ENCODE results near the gene LRP1B. TPM values are rescaled to one million over a fixed set of nuclear protein-coding genes. Genes with fewer than 3 reads are reported as not detected.
A peak's percentile ranks its signal among the peaks of the same experiment; 100 is the strongest.

LRP1B gene
- total RNA-seq = 1 to 10 TPM in 2 of 4 donors, under 1 TPM in 1, not detected in 1; 0.85 to 3.3 (median 1.1) TPM

GRCh38 chr2:142131010-142131669 lies at the start of gene LRP1B:
Gene LRP1B, minus strand, starts transcription at chr2:142131016. Its CDS starts 287 bp downstream, at chr2:142130729.
- no peaks in the 10 kb centered on the region for H3K36me3 ChIP-seq
- peak within 1 kb of the TSS; percentile 10 to 51 (median 36) for H3K4me3 ChIP-seq
- H3K27me3 ChIP-seq = no peaks in the 10 kb centered on the region
- no peak for DNase-seq
- H3K27ac ChIP-seq = no peak within 1 kb of the TSS
- TF ChIP-seq CTCF (IDR thresholded peaks at IDR 0.05) (no peak), POLR2A (IDR thresholded peaks at IDR 0.05) (no peak)
- peaks cover 0 to 8% (median 0%) of the 10 kb centered on the region in 4 donors for H3K4me1 ChIP-seq
- no peaks in the 10 kb centered on the region for H3K9me3 ChIP-seq

- TF ChIP-seq CTCF (IDR thresholded peaks at IDR 0.05) (no peak), POLR2A (IDR thresholded peaks at IDR 0.05) (no peak)
Observed at GRCh38 chr2:142179686-142180085, 48.9 kb upstream of the LRP1B start.

GRCh38 chr2:142178604-142179003 lies 47.8 kb upstream of the LRP1B start:
- no peak for DNase-seq
- H3K27ac ChIP-seq = no peak overlapping the region
- no peak for TF ChIP-seq CTCF (IDR thresholded peaks at IDR 0.05)
- no peak for TF ChIP-seq POLR2A (IDR thresholded peaks at IDR 0.05)
- H3K9me3 ChIP-seq = no peaks in the 10 kb centered on the region
- no peaks in the 10 kb centered on the region for H3K27me3 ChIP-seq
- no peaks in the 10 kb centered on the region for H3K4me1 ChIP-seq
- no peak overlapping the region for H3K4me3 ChIP-seq
- no peaks in the 10 kb centered on the region for H3K36me3 ChIP-seq

More at GRCh38 chr2:142179686-142180085, 48.9 kb upstream of the LRP1B start:
- Histone ChIP-seq H3K27ac (no peak overlapping the region), H3K9me3 (no peaks in the 10 kb centered on the region), H3K27me3 (no peaks in the 10 kb centered on the region), H3K36me3 (no peaks in the 10 kb centered on the region), H3K4me1 (no peaks in the 10 kb centered on the region), H3K4me3 (no peak overlapping the region)
- DNase-seq = no peak

- Histone ChIP-seq H3K4me1 (no peaks in the 10 kb centered on the region), H3K27me3 (no peaks in the 10 kb centered on the region), H3K9me3 (no peaks in the 10 kb centered on the region), H3K27ac (no peak overlapping the region), H3K36me3 (no peaks in the 10 kb centered on the region), H3K4me3 (no peak overlapping the region)
- TF ChIP-seq CTCF (IDR thresholded peaks at IDR 0.05) = no peak
- TF ChIP-seq POLR2A (IDR thresholded peaks at IDR 0.05) = no peak
- no peak for DNase-seq
Observed at GRCh38 chr2:142176941-142177340, 46.1 kb upstream of the LRP1B start.

GRCh38 chr2:142175813-142176338 lies 45.1 kb upstream of the LRP1B start:
- no peaks in the 10 kb centered on the region for H3K9me3 ChIP-seq
- no peaks in the 10 kb centered on the region for H3K4me1 ChIP-seq
- H3K27ac ChIP-seq = no peak overlapping the region
- no peaks in the 10 kb centered on the region for H3K36me3 ChIP-seq
- DNase-seq = no peak
- no peaks in the 10 kb centered on the region for H3K27me3 ChIP-seq
- no peak overlapping the region for H3K4me3 ChIP-seq
- TF ChIP-seq POLR2A (IDR thresholded peaks at IDR 0.05) (no peak), CTCF (IDR thresholded peaks at IDR 0.05) (no peak)

Measured in Peyer's patch (tissue), 4 donors.